GM23338 (cell line): Measurements from ENCODE around the gene ARID3B. TPM values are rescaled to one million over a fixed set of nuclear protein-coding genes. Genes with fewer than 3 reads are reported as not detected.

ENCODE experiments used
- ATAC-seq: fragments of 200-7000 bp; cut with Tn5 transposase; 3 replicates; pipeline ENCODE4 v1.9.1; 2020
- DNase-seq: peaks from one replicate; pipeline ENCODE4 v3.0.0-alpha.2; 2015; ENCODE audit warnings: low spot score
- H2AFZ ChIP-seq: fragments of 200-600 bp; sonication (generic); 2 replicates; pipeline ENCODE4 v1.8.0; 2016; ENCODE audit warnings: antibody characterized with exemption, mild to moderate bottlenecking, moderate library complexity
- H3F3A ChIP-seq: fragments of 200-600 bp; sonication (generic); replicated peaks from 2 replicates; pipeline ENCODE4 v1.8.0; 2017; ENCODE audit warnings: antibody characterized with exemption, mixed run types, low read depth
- H3K27ac ChIP-seq: fragments of 200-600 bp; sonication (generic); 2 replicates; pipeline ENCODE4 v1.6.1; 2016; ENCODE audit warnings: low read depth
- H3K27me3 ChIP-seq: fragments of 200-600 bp; sonication (generic); 2 replicates; pipeline ENCODE4 v1.8.0; 2016; ENCODE audit warnings: mild to moderate bottlenecking, mixed run types, moderate library complexity; ENCODE audit not compliant: insufficient read depth
- H3K36me3 ChIP-seq: fragments of 200-600 bp; sonication (generic); 2 replicates; pipeline ENCODE4 v1.8.0; 2016; ENCODE audit warnings: mild to moderate bottlenecking; ENCODE audit not compliant: insufficient read depth
- H3K4me1 ChIP-seq: fragments of 200-600 bp; sonication (generic); 2 replicates; pipeline ENCODE4 v1.8.0; 2016; ENCODE audit warnings: mild to moderate bottlenecking, moderate library complexity; ENCODE audit not compliant: insufficient read depth
- H3K4me2 ChIP-seq: fragments of 200-600 bp; sonication (generic); 2 replicates; pipeline ENCODE4 v1.7.1; 2017; ENCODE audit warnings: mixed run types
- H3K4me3 ChIP-seq: fragments of 200-600 bp; sonication (generic); 2 replicates; pipeline ENCODE4 v1.6.1; 2016; ENCODE audit warnings: mixed run types
- H3K79me2 ChIP-seq: fragments of 200-600 bp; sonication (generic); replicated peaks from 2 replicates; pipeline ENCODE4 v1.8.0; 2017; ENCODE audit warnings: mild to moderate bottlenecking; ENCODE audit not compliant: insufficient read depth
- H3K9me2 ChIP-seq: fragments of 200-600 bp; sonication (generic); 2 replicates; pipeline ENCODE4 v1.8.0; 2017; ENCODE audit not compliant: insufficient read depth
- H4K20me1 ChIP-seq: fragments of 200-600 bp; sonication (generic); replicated peaks from 2 replicates; pipeline ENCODE4 v1.8.0; 2017; ENCODE audit warnings: mild to moderate bottlenecking; ENCODE audit not compliant: insufficient read depth
- H3K27ac Mint-ChIP-seq: 2 replicates; pipeline ENCODE4 v1.8.0; 2020; ENCODE audit warnings: inconsistent platforms, mild to moderate bottlenecking, moderate library complexity, mixed read lengths
- H3K27me3 Mint-ChIP-seq: 3 replicates; pipeline ENCODE4 v1.8.0; 2022; ENCODE audit warnings: low read depth, mild to moderate bottlenecking, moderate library complexity, mixed read lengths, inconsistent platforms; ENCODE audit not compliant: insufficient read depth, poor library complexity
- H3K36me3 Mint-ChIP-seq: 3 replicates; pipeline ENCODE4 v1.8.0; 2021; ENCODE audit warnings: low read depth, mild to moderate bottlenecking, inconsistent platforms, moderate library complexity, mixed read lengths
- H3K4me1 Mint-ChIP-seq: 3 replicates; pipeline ENCODE4 v1.8.0; 2020; ENCODE audit warnings: mild to moderate bottlenecking, inconsistent platforms, mixed read lengths
- H3K4me3 Mint-ChIP-seq: 3 replicates; pipeline ENCODE4 v1.8.0; 2021; ENCODE audit warnings: moderate library complexity, mild to moderate bottlenecking, inconsistent platforms, mixed read lengths
- H3K9me3 Mint-ChIP-seq: 3 replicates; pipeline ENCODE4 v1.8.0; 2020; ENCODE audit warnings: moderate library complexity, mild to moderate bottlenecking, inconsistent platforms, mixed read lengths
- CTCF ChIP-seq, 2 experiments: fragments of 200-600 bp in 1 of 2; sonication (generic) in 1 of 2; conservative IDR thresholded peaks; 2 replicates each; pipeline versions ENCODE4 v1.5.1 to v1.6.1; 2016 to 2017; ENCODE audit warnings: antibody characterized with exemption in 2 of 2, low read depth in 2 of 2, mild to moderate bottlenecking in 2 of 2, moderate library complexity in 1 of 2
- ETS1 ChIP-seq: IDR thresholded peaks from 2 replicates; pipeline ENCODE4 v1.6.1; 2016; ENCODE audit warnings: antibody characterized with exemption
- JUNB ChIP-seq: IDR thresholded peaks from one replicate; pipeline ENCODE4 v1.6.1; 2016; ENCODE audit warnings: antibody characterized with exemption; ENCODE audit not compliant: unreplicated experiment
- STAT1 ChIP-seq: IDR thresholded peaks from one replicate; pipeline ENCODE4 v1.6.1; 2016; ENCODE audit warnings: antibody characterized with exemption; ENCODE audit not compliant: unreplicated experiment
- ZNF462 ChIP-seq: fragments of 250-450 bp; sonication (Bioruptor Pico); IDR thresholded peaks from 2 replicates; pipeline ENCODE4 v1.5.0; 2020; ENCODE audit warnings: mild to moderate bottlenecking, moderate library complexity
- polyA plus RNA-seq: library from polyadenylated mRNA; unstranded; fragments of >200 nt; fragmentation: Nextera tagmentation; extraction: Ambion mirVana; gene quantifications from 2 replicates; pipeline ENCODE4 v1.2.1, GENCODE V29; 2016
- total RNA-seq: library from RNA; depleted of rRNA; stranded (reverse); fragments of >200 nt; shearing (Covaris generic); gene quantifications from 2 replicates; pipeline ENCODE4 v1.2.3, GENCODE V29; 2014
- TF ChIP-seq, protein P1 (sequence below): IDR thresholded peaks from one replicate; pipeline ENCODE4 v1.6.1; 2018; ENCODE audit warnings: antibody characterized with exemption; ENCODE audit not compliant: unreplicated experiment

Gene ARID3B
- total and polyA plus RNA-seq, 2 experiments from 2014 or later: 65.5 to 147 TPM

DNA sequence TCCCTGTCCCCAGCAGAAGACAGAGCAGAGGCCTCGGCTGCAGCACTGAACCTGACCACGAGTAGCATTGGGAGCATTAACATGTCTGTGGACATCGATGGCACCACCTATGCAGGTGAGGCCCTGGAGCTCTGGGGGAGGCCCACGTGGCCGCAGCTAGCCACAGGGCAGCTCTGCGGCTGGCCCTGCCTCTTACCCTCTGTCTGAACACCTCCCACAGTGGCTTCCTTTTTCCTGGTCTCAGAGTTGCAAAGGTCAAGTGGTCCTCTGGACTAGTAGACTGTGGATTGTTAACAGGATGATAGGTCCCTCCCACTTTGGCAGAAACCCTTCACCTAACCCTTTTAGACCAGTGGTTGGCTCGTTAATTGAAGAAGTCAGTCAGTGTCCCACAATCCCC, 52.1 kb downstream of the ARID3B start (continued):
- TF ChIP-seq, protein P1, sequence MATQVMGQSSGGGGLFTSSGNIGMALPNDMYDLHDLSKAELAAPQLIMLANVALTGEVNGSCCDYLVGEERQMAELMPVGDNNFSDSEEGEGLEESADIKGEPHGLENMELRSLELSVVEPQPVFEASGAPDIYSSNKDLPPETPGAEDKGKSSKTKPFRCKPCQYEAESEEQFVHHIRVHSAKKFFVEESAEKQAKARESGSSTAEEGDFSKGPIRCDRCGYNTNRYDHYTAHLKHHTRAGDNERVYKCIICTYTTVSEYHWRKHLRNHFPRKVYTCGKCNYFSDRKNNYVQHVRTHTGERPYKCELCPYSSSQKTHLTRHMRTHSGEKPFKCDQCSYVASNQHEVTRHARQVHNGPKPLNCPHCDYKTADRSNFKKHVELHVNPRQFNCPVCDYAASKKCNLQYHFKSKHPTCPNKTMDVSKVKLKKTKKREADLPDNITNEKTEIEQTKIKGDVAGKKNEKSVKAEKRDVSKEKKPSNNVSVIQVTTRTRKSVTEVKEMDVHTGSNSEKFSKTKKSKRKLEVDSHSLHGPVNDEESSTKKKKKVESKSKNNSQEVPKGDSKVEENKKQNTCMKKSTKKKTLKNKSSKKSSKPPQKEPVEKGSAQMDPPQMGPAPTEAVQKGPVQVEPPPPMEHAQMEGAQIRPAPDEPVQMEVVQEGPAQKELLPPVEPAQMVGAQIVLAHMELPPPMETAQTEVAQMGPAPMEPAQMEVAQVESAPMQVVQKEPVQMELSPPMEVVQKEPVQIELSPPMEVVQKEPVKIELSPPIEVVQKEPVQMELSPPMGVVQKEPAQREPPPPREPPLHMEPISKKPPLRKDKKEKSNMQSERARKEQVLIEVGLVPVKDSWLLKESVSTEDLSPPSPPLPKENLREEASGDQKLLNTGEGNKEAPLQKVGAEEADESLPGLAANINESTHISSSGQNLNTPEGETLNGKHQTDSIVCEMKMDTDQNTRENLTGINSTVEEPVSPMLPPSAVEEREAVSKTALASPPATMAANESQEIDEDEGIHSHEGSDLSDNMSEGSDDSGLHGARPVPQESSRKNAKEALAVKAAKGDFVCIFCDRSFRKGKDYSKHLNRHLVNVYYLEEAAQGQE: no peak
- no peak for TF ChIP-seq JUNB
- no peak for TF ChIP-seq STAT1
- TF ChIP-seq CTCF (conservative IDR thresholded peaks at IDR 0.05; ENCODE audit: low read depth in 2 of 2): no peak

DNA sequence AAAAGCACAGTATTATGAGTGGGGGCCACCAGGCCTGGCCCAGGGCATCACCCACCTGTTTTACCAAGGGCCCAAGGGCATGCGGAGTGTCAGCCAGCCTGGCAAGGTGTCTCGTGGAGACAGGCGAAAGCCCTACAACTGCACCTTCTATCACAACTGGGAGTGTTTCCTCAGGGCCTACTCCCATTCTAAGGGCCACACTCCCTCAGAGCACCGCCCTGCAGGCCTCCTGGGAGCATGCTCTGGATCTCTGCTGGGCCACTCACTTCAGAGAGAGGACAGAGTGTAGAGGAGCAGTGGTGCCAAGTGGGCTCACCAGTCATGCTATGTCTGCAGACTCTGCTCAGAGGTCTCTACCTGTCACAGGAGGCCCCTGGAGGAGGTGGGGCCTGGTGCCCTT, 53.4 kb downstream of the ARID3B start:
- Histone ChIP-seq H3K9me2 (no peaks in the 10 kb centered on the region), H3K27ac (no peak overlapping the region), H3F3A (peaks cover 25% of the 10 kb centered on the region), H3K79me2 (no peaks in the 10 kb centered on the region), H3K36me3 (peaks cover 25% of the 10 kb centered on the region), H3K27me3 (no peaks in the 10 kb centered on the region), H3K4me1 (peaks cover 11% of the 10 kb centered on the region), H2AFZ (no peak overlapping the region), H3K4me2 (no peak overlapping the region), H4K20me1 (peaks cover 18% of the 10 kb centered on the region), H3K4me3 (no peak overlapping the region)
- Mint-ChIP-seq H3K27ac (no peak overlapping the region), H3K4me1 (peaks cover 16% of the 10 kb centered on the region), H3K4me3 (no peak overlapping the region), H3K27me3 (peaks cover 7% of the 10 kb centered on the region), H3K36me3 (peaks cover 74% of the 10 kb centered on the region), H3K9me3 (no peaks in the 10 kb centered on the region; the same call in 2 of the 3 replicates)
- ATAC-seq (no peak), DNase-seq (no peak)
- no peak for TF ChIP-seq ETS1
- no peak for TF ChIP-seq ZNF462 (CRISPR knock-in tag)
- no peak for TF ChIP-seq STAT1
- TF ChIP-seq CTCF (conservative IDR thresholded peaks at IDR 0.05; ENCODE audit: low read depth in 2 of 2): no peak
